K562 (cell line): ENCODE results near the gene NAA38. TPM values are rescaled to one million over a fixed set of nuclear protein-coding genes. Genes with fewer than 3 reads are reported as not detected.

Source experiments
- ATF7 ChIP-seq: fragments of 450-650 bp; IDR thresholded peaks from 2 replicates; pipeline ENCODE4 v1.7.1; 2014; ENCODE audit warnings: mild to moderate bottlenecking, moderate library complexity
- CTBP1 ChIP-seq: fragments of 450-650 bp; IDR thresholded peaks from 2 replicates; pipeline ENCODE4 v1.6.1; 2016; ENCODE audit warnings: borderline replicate concordance
- EWSR1 ChIP-seq: fragments of 450-650 bp; IDR thresholded peaks from 2 replicates; pipeline ENCODE4 v1.6.1; 2018; ENCODE audit warnings: borderline replicate concordance, mild to moderate bottlenecking, low read depth, moderate library complexity; ENCODE audit not compliant: partially characterized antibody
- GTF2E2 ChIP-seq: fragments of 200-800 bp; sonication (Bioruptor generic); IDR thresholded peaks from 2 replicates; pipeline ENCODE4 v1.6.1; 2016; ENCODE audit warnings: missing genetic modification characterization, missing compliant biosample characterization
- HNRNPK ChIP-seq: fragments of 200-400 bp; formaldehyde crosslinking; IDR thresholded peaks from one replicate; pipeline ENCODE4 v1.6.1; 2018; ENCODE audit warnings: mild to moderate bottlenecking, low read depth, low read length; ENCODE audit not compliant: poor library complexity, severe bottlenecking
- NCOR1 ChIP-seq: fragments of 450-650 bp; IDR thresholded peaks from 2 replicates; pipeline ENCODE4 v1.6.1; 2016; ENCODE audit warnings: mild to moderate bottlenecking, moderate library complexity
- NFRKB ChIP-seq: fragments of 450-650 bp; IDR thresholded peaks from 2 replicates; pipeline ENCODE4 v1.6.1; 2016; ENCODE audit warnings: low read depth
- NONO ChIP-seq, 2 experiments: fragments of 200-400 bp in 1 of 2; fragments of 450-650 bp in 1 of 2; formaldehyde crosslinking in 1 of 2; IDR thresholded peaks; 2 replicates each; pipeline ENCODE4 v1.6.1; 2017; ENCODE audit warnings: low read depth in 2 of 2, mild to moderate bottlenecking in 2 of 2, moderate library complexity in 2 of 2, low read length in 1 of 2
- POLR2A ChIP-seq: fragments of 450-650 bp; conservative IDR thresholded peaks from 2 replicates; pipeline ENCODE4 v1.6.1; 2016
- SMARCE1 ChIP-seq: fragments of 450-650 bp; IDR thresholded peaks from 2 replicates; pipeline ENCODE4 v1.7.1; 2016; ENCODE audit warnings: mild to moderate bottlenecking
- WHSC1 ChIP-seq: IDR thresholded peaks from one replicate; pipeline ENCODE4 v1.6.1; 2012; ENCODE audit warnings: low read length, control low read depth, inconsistent platforms
- ZBTB7A ChIP-seq: IDR thresholded peaks from 2 replicates; pipeline ENCODE4 v1.6.1; 2011; ENCODE audit warnings: low read depth, mild to moderate bottlenecking, low read length, moderate library complexity, borderline replicate concordance; ENCODE audit not compliant: control insufficient read depth
- polyA plus RNA-seq, 8 experiments: library from polyadenylated mRNA; depleted of rRNA in 4 of 8; stranded (reverse) in 5 of 8; unstranded in 3 of 8; fragments of >200 nt; fragmentation: Nextera tagmentation in 2 of 8; fragmentation: Illumina TruSeq in 1 of 8; extraction: Ambion mirVana in 2 of 8; extraction: Trizol in 1 of 8; gene quantifications; 2 replicates each; pipeline versions ENCODE4 v1.2.1 to v1.2.3, GENCODE V29; 2011 to 2014; ENCODE audit warnings: inconsistent platforms in 1 of 8, missing spikeins in 1 of 8
- total RNA-seq, 7 experiments: library from RNA; depleted of rRNA in 6 of 7; stranded (reverse); fragments of >200 nt in 6 of 7; fragmentation: Illumina TruSeq in 2 of 7; extraction: Trizol in 2 of 7; gene quantifications; 2 replicates each; pipeline versions ENCODE4 v1.2.1 to v1.2.3, GENCODE V29; 2011 to 2021; ENCODE audit warnings: low replicate concordance in 1 of 7
- TF ChIP-seq, protein P1 (sequence below): sonication (generic); formaldehyde crosslinking; IDR thresholded peaks from 2 replicates; pipeline ENCODE4 v1.8.0; 2023; ENCODE audit warnings: mild to moderate bottlenecking, missing genetic modification reagents
- TF ChIP-seq, protein P2 (sequence below), 2 experiments: fragments of 450-650 bp; IDR thresholded peaks; 2 replicates each; pipeline ENCODE4 v1.6.1; 2018; ENCODE audit warnings: mild to moderate bottlenecking in 2 of 2, low read depth in 1 of 2; ENCODE audit not compliant: partially characterized antibody in 2 of 2
- TF ChIP-seq, protein P3 (sequence below): sonication (generic); formaldehyde crosslinking; IDR thresholded peaks from 2 replicates; pipeline ENCODE4 v1.8.0; 2022; ENCODE audit warnings: mild to moderate bottlenecking, low read depth, missing genetic modification reagents
- TF ChIP-seq, protein P4 (sequence below): sonication (generic); formaldehyde crosslinking; IDR thresholded peaks from 2 replicates; pipeline ENCODE4 v1.8.1; 2022; ENCODE audit warnings: missing genetic modification reagents

NAA38 gene
- total and polyA plus RNA-seq, 9 of the 15 experiments (the other 6 are each of a cell fraction or from before 2014, with no cell fraction given), result 16.4 to 99.8 (median 57.3) TPM

DNA sequence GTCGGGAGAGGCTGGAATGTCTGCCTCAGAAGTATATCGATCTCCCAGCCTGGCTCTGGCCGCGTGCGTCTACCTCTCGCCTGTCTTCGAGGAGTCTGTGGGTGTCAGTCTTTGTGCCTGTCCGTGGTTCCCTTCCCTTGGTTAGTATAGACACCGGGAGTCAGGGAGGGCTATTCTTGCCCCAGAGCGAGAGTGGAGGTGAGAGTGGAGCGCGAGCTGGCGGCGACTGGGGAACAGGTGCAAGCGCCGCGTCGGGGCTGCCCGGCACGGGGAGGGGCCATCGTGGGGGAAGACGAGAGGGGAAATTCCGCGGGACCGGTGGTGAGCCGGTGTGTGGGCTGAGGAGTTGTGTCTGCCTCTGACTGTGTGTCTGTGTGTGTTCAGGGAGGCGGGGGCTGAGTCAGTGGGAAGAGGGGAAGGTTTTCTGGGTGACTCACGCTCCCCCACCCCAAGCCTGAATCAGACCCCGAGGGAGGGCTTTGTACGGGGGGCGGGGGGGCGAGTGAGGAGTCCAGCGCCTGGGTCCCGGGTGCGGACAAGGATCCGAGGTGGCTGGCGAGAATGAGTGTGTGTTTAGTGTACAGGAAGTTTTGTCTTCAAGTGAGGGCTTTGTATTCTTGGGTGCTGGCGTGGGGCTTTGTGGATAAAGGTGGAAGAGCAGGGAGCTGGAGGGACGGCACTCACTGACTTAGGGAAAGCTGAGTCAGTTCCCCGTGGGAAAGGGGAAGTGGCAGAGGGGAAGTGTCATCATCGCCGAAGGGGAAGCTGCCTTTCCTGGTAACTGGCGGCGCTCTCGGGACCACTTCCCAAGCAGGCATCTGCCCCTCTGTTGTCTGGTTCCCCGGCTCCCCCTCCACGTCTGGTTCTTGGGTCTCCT, 14.7 kb downstream of the NAA38 start (continued):
- TF ChIP-seq CTBP1, result no peak
- TF ChIP-seq POLR2A, result peak; percentile 67
- TF ChIP-seq, protein P1, sequence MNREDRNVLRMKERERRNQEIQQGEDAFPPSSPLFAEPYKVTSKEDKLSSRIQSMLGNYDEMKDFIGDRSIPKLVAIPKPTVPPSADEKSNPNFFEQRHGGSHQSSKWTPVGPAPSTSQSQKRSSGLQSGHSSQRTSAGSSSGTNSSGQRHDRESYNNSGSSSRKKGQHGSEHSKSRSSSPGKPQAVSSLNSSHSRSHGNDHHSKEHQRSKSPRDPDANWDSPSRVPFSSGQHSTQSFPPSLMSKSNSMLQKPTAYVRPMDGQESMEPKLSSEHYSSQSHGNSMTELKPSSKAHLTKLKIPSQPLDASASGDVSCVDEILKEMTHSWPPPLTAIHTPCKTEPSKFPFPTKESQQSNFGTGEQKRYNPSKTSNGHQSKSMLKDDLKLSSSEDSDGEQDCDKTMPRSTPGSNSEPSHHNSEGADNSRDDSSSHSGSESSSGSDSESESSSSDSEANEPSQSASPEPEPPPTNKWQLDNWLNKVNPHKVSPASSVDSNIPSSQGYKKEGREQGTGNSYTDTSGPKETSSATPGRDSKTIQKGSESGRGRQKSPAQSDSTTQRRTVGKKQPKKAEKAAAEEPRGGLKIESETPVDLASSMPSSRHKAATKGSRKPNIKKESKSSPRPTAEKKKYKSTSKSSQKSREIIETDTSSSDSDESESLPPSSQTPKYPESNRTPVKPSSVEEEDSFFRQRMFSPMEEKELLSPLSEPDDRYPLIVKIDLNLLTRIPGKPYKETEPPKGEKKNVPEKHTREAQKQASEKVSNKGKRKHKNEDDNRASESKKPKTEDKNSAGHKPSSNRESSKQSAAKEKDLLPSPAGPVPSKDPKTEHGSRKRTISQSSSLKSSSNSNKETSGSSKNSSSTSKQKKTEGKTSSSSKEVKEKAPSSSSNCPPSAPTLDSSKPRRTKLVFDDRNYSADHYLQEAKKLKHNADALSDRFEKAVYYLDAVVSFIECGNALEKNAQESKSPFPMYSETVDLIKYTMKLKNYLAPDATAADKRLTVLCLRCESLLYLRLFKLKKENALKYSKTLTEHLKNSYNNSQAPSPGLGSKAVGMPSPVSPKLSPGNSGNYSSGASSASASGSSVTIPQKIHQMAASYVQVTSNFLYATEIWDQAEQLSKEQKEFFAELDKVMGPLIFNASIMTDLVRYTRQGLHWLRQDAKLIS (CRISPR knock-in tag), result peak; percentile 82
- no peak for TF ChIP-seq WHSC1
- TF ChIP-seq NCOR1, result 0 out of 2 replicates have a peak, but pooled peaks have one; percentile 20
- TF ChIP-seq, protein P2, sequence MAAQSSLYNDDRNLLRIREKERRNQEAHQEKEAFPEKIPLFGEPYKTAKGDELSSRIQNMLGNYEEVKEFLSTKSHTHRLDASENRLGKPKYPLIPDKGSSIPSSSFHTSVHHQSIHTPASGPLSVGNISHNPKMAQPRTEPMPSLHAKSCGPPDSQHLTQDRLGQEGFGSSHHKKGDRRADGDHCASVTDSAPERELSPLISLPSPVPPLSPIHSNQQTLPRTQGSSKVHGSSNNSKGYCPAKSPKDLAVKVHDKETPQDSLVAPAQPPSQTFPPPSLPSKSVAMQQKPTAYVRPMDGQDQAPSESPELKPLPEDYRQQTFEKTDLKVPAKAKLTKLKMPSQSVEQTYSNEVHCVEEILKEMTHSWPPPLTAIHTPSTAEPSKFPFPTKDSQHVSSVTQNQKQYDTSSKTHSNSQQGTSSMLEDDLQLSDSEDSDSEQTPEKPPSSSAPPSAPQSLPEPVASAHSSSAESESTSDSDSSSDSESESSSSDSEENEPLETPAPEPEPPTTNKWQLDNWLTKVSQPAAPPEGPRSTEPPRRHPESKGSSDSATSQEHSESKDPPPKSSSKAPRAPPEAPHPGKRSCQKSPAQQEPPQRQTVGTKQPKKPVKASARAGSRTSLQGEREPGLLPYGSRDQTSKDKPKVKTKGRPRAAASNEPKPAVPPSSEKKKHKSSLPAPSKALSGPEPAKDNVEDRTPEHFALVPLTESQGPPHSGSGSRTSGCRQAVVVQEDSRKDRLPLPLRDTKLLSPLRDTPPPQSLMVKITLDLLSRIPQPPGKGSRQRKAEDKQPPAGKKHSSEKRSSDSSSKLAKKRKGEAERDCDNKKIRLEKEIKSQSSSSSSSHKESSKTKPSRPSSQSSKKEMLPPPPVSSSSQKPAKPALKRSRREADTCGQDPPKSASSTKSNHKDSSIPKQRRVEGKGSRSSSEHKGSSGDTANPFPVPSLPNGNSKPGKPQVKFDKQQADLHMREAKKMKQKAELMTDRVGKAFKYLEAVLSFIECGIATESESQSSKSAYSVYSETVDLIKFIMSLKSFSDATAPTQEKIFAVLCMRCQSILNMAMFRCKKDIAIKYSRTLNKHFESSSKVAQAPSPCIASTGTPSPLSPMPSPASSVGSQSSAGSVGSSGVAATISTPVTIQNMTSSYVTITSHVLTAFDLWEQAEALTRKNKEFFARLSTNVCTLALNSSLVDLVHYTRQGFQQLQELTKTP (IDR thresholded peaks at IDR 0.05; ENCODE audit: low read depth in 1 of 2, partially characterized antibody in 2 of 2), result peak in 1 of 2 experiments; percentile 34
- 0 out of 4 replicates have a peak, but pooled peaks of 1 of the 2 experiments have one; percentile 24 for TF ChIP-seq NONO (IDR thresholded peaks at IDR 0.05; ENCODE audit: low read depth in 2 of 2, low read length in 1 of 2)
- TF ChIP-seq ZBTB7A, result peak; percentile 91
- TF ChIP-seq, protein P3, sequence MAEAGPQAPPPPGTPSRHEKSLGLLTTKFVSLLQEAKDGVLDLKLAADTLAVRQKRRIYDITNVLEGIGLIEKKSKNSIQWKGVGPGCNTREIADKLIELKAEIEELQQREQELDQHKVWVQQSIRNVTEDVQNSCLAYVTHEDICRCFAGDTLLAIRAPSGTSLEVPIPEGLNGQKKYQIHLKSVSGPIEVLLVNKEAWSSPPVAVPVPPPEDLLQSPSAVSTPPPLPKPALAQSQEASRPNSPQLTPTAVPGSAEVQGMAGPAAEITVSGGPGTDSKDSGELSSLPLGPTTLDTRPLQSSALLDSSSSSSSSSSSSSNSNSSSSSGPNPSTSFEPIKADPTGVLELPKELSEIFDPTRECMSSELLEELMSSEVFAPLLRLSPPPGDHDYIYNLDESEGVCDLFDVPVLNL (CRISPR knock-in tag), result 0 out of 2 replicates have a peak, but pooled peaks have one; percentile 23
- TF ChIP-seq EWSR1, result no peak
- peak; percentile 84 for TF ChIP-seq SMARCE1
- peak; percentile 51; the same call in 1 of the 2 replicates for TF ChIP-seq ATF7
- TF ChIP-seq HNRNPK, result no peak
- peak; percentile 25; the same call in 1 of the 2 replicates for TF ChIP-seq NFRKB
- 0 out of 2 replicates have a peak, but pooled peaks have one; percentile 36 for TF ChIP-seq GTF2E2 (tag)
- TF ChIP-seq, protein P4, sequence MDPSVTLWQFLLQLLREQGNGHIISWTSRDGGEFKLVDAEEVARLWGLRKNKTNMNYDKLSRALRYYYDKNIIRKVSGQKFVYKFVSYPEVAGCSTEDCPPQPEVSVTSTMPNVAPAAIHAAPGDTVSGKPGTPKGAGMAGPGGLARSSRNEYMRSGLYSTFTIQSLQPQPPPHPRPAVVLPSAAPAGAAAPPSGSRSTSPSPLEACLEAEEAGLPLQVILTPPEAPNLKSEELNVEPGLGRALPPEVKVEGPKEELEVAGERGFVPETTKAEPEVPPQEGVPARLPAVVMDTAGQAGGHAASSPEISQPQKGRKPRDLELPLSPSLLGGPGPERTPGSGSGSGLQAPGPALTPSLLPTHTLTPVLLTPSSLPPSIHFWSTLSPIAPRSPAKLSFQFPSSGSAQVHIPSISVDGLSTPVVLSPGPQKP, result no peak
